HG02970 (cell line): ENCODE data around the gene SP3.
A peak's percentile ranks its signal among the peaks of the same experiment; 100 is the strongest.
"Not testable (repeated sequence)": the region's sequence is repeated elsewhere in the genome, so short reads cannot be mapped to it uniquely, and the experiment has no call there.

Experiments
- ATAC-seq: cut with Tn5 transposase; IDR thresholded peaks from one replicate; pipeline ENCODE4 v1.9.1; 2021; ENCODE audit warnings: mild to moderate bottlenecking, moderate library complexity, moderate number of reproducible peaks; ENCODE audit not compliant: unreplicated experiment, low FRiP score

The SP3 gene

DNA sequence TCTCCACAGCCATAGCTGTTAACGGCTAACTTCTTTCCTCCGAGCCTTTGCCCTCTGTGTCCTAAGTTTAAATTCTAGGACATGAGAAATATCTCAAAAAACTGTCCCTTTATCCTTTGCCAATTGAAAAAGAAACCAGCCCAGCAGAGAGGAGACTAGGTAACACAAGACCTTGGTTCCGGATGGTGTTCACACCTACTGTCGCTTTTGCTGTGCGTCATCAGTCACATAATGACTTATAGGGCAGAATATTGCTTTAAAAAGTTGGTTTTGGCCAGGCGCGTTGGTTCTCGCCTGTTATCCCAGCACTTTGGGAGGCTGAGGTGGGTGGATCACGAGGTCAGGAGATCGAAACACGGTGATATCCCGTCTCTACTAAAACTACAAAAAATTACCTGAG, 66.2 kb downstream of the SP3 start:
- peak; percentile 42 for ATAC-seq

DNA sequence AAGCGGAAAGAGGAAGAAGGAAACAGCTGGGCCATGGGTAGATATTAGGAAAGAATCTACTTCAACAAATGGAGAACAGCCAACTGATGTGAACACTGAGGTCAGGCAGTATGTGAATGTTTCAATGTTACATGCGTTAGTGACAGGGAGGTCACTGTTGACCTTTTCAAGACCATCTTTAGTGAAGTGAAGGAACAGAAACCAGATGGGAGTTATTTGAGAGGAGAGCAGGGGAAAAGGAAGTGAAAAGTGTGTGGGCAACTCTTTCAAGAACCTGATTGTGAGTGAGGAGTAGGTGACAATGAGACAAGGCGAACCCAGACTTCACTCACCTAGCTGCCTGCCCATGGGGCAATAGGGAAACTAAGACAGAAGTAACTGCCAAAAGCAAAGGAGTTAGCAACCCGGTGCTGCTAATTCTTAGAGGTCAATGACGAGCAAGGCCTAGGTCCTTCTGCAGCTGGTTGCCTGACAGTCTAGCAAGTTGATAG, 67.0 kb downstream of the SP3 start:
- peak; percentile 73 for ATAC-seq

DNA sequence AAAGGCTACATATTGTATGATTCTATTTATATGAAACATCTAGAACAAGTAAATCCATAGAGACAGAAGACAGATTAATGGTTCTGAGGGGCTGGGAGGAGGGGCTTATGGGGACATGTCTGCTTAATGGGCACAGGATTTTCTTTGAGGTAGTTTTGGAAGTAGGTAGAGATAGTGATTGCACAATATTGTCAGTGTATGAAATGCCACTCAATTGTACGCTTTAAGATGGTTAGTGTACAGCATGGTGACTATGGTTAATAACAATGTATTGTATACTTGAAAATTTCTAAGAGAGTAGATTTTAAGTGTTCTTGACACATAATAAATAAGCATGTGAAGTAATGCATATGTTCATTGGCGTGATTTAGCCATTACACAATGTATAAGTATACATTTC, 68.4 kb downstream of the SP3 start:
- ATAC-seq: no peak

DNA sequence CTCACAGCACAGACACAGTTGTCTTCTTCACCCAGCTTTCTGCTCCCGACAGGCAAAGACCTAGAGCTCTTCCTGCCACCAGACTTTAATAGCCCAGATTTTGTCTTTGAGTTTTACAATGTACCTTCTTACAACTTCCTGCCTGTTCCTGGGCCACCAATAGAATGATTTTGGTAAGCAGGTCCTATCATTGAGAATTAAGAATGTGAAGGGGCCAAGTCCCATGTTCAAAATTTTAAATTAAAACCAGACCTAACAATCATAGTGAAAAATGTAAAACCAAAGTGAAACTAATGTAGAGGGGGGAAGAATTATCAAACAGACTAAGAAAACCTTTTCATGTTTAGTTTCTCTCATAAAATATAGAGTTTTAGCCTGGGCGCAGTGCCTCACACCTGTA, 72.8 kb downstream of the SP3 start:
- no peak for ATAC-seq

DNA sequence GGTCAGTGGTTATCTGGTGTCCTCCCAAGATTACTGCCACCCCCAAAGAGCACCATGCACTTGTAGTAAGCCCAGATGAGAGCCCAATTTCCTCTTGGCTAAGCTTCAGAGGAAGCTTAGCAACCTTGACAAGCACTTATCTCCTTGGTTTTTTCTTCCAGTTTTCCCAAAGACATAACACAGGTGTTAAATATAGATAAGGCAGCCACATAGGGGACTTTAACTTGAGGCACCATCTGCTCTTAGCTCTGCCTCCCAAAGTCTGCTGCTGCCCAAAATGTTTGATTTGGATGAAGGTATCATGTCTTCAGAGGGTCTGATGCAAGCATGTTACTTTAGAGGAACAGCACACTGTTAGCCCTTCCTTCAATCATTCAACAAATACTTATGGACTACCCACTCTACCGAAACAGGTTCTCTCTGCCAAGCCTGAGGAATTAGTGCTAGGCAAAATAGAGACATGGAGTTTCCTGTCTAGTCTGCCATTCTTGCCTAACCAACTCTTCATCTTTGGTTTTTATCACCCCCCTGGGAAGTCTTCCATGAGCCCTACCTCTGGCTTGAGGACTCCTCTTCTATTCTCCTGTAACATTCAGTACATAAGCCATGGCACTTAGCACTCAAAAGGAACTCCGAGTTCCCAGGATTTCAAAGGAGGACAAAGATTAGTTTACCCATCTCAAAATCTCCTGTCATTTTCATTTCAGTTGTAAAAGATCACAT, 73.7 kb downstream of the SP3 start:
- no peak for ATAC-seq

DNA sequence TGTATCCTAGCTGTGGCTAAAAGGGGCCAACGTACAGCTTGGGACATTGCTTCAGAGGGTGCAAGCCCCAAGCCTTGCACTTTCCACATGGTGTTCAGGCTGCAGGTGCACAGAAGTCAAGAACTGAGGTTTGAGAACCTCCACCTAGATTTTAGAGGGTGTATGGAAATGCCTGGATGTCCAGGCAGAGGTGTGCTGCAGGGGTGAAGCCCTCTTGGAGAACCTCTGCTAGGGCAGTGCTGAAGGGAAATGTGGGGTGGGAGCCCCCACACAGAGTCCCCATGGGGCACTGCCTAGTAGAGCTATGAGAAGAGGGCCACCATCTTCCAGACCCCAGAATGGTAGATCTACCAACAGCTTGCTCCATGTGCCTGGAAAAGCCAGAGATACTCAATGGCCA, 75.7 kb downstream of the SP3 start:
- ATAC-seq: not testable (repeated sequence)

DNA sequence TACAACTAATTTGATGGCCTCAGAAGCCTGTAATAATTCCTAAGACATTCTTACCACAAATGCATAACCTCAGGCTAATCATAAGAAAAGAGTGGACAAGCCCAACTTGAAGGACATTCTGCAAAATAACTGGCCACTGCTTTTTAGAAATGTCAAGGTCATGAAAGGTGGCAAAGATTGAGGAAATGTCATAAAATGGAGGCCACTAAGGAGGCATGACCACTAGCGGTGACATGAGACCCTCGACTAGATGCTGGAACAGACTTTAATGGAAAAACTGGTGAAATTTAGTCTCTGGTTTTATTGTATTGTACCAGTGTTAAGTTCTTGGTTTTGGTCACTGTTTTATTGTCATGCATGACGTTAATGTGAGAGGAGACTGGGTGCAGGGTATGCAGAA, 78.6 kb downstream of the SP3 start:
- ATAC-seq: no peak

DNA sequence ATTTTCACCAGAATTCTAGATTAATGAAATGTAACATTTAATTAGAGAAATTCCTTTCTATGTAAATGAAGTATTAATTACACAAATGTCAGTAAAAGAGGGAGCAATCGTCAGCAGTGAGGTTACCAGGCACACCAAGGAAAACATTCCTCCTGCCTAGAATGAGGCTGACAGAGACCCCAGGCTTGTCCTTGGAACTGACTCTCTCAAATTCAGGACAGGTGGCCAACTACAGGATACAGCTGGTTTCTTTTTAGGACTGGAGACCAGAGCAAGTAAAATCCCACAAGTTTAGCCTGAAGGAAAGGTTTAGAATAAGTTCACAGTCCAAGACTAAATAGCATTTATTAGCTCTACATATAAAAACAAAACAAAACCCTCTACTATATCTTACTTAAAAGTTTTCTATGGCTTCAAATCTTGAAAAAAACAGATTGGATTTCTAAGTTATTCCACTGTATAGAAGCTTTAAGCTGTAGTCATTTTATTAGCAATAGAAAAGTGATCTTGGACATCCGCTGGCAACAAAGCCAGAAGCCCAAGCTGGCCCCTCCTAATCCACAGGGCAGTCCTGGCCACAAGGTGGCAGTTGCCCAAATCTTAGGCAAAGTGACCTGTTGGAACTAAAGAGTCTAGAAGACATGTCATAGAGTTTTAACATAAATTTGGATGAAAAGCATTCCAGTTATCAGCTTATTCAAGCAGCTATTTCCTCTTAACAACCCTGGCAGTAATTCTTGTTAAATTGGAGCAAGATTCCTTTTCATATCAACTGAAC, 81.0 kb downstream of the SP3 start:
- ATAC-seq: no peak

DNA sequence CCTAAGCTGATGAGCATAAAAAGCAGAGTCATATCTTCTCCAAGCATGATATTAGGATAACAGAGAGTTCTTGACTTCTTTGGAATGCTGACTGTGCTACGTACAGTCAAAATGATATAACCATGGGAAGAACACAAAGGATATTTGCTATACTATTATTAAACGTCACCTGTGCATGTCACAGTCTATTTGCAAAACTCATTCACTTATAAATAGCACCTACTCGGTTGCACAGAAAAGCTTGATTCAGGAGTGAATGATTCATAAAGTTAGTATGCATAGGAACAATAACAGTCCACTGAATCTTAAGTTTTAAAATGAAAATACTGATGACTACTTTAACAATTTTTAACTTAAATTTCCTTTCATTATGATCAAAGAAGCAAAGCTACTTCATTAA, 83.3 kb downstream of the SP3 start:
- ATAC-seq: no peak

DNA sequence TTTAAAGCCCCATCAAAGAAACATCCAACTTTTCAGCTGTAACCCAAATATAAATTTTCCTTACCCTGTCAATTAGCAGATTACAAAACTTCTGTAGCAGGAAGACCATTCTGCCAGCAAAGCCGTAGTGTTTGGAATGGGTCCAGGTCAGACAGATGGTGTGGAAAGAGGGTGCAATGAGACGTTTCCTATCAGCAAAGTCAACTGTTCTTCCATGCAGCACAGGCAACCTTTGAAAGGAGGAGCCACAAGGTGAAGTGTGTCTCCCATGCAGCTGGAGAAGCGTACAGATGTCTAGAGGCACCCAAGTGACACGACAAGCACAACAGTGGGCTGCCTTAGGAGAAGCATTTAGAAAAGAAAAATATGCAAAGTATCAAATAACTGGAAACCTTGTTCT, 83.7 kb downstream of the SP3 start:
- no peak for ATAC-seq

DNA sequence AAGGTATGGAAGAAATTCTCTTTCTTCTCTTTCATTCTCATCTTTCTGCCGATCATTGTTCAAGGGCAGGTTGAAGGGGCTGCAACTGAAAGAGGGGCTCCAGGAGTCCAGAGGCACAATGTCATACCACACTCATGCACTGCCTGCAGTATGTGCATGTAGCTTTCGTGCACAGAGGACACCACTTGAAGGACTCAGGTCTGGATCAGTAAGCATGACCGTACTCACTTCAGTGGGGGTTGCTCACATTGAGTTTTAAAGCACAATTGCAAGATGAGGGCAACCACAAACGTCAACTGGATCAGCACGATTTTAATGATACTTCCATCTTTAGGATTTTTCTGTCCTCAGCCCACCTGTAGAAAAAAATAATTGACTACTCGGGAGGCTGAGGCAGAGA, 84.6 kb downstream of the SP3 start:
- ATAC-seq: no peak

DNA sequence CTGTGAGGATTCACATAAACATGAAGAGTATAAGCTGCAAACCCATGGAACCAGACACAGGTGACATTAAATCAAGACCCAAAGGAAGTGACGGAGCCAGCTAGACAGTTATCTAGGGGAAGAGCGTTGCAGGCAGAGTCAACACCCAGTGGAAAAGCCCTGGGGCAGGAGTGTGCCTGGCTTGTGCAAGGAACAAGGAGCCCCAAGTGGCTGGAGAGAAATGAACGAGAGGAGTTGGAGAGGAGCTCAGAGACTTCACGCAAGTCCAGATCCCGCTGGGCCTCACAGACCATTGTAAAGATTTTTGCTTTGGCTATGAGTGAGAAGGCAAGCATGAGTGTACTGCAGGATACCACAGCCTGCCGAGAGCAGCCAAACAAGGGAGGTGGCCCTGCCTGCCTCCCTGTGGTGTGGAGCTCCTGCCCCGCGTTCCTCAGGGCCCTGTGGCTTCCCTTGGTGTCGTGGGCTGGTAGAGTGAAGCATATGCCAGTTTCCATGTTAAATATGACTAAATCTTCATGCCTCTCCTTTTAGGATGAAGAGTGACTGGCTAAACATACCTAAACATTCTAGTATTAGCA, 88.2 kb downstream of the SP3 start:
- ATAC-seq: no peak

DNA sequence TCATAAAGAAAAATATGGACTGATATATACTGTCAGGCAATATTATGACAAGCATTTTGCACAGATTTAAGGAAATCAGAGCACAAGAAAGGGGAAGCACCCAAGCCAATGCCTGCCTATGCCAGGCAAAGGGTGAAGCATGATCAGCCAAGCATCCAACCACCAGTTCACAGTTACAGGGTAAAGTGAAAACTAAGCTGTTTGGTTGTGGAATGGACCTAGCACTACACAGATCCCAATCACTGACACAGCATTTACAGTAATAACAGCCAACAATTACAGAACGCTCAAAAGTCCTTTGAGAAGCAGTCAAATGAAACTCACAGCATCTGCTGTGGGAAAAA, 90.3 kb downstream of the SP3 start:
- no peak for ATAC-seq

DNA sequence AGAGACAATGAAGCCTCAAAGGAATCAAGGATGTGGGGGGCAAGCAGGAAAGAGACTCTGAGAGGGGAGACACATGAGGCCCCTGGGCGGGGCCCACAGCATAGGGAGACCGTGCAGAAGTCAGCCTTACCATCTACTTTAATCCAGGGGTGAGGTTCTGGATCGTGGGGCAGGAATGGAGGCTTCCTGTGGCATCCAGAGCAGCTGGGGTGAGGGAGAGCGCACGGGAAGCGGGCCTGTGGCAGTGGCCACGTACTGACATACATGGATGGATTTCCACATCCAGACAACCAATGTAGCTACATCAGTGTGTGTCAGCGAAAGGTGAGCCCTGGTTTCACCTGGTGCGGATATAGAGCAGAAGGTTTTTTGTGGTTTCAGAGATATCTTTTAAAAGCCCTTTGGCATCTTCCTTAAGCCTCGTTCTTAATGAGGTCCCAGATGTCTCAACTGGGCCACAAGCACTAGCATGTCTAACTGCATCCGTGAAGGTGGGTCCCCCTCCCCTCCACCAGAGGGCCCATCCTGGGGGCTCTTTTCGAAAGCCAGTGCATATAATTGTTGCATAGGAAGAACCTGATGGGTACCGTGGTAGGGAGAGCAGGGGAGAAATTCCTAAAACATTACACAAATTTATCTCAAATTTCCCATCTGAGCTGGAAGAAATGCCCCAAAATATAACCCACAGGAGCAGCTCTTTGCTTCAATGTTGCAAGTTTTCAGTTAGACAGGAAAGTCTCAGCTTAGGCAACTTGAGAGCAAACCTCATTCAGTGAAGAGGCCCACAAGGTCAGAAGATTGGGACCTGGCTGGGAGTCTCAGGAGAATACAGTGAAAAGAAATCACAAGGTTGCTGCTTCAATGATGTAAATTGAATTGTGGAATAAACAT, 90.9 kb downstream of the SP3 start:
- no peak for ATAC-seq

DNA sequence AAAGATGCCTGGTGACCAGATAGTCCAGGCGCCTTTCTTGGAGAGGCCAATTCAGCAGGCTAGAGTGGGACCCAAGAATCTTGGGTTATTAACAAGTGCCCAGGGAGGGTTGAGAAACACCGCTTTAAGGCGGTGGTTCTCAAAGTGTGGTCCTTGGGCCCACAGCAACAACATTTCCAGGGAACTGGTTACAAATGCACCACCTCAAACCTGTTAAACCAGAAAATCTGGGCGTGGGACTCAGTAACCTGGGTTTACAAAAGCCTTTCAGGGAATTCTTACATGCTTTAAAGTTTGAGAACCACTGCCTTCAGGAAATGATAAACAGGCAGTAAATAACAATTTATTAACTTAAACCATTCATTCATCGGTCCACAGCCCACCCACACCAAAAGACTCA, 92.5 kb downstream of the SP3 start:
- ATAC-seq: no peak

DNA sequence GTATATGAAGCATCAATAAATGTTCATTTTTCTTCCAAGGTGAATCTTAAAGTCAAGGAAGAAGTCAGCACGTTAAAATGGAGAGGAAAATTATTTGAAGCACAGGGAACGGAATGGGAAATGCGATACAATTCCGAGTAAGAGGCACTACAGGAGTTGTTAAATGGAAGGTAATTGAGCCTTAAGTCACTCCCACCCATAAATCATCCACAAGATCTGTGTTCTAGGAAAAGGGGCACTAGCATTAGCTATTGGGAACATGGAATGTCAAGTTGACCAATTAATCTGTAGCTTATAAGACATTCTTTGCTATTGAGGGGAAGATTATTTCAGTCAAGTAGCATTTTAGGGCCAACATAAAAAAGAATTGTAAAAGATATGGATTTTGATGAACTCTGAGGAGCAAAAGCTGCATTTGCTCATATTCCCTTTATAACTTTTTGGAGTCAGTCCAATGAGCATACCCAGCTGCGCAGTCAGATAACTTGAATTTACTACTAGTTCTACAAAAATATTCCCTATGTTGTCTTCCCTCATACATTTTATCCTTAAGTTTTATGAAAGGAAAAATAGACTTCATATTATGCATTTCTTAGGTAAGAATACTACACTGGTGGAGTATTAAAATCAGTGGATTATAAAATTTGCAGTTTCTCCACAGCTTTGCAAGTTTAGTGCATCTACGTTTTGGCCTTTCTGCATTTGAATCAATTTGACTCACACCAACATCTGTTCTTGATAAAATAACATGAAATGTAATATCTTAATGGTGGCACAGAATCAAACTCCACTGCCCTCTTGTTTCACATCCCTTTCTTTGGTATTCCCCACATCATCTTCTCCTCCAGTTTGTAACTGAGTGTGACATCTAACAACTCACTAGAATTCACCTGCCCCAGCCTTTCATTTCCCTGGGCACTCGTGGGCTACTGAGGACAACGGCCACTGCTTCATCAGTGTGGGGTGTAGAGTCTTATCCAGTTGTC, 95.6 kb downstream of the SP3 start:
- no peak for ATAC-seq

DNA sequence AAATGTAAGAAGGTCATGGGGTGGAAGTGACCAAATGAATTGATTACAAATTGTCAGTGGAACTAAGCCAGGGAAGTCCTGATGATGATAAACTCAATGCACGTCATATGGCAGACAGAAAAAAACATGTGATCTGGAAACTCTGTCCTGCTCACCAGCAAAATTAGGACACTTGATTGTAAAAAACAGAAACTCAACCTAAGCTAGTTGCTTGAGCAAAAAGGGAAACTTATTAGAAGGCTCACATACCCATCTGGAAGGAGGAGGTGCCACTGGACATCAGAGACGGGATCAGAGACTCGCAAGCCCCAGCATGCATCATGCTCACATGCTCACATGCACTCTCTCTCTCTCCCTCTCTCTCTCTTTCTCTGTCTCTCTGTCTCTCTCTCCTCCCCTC, 96.8 kb downstream of the SP3 start:
- no peak for ATAC-seq

DNA sequence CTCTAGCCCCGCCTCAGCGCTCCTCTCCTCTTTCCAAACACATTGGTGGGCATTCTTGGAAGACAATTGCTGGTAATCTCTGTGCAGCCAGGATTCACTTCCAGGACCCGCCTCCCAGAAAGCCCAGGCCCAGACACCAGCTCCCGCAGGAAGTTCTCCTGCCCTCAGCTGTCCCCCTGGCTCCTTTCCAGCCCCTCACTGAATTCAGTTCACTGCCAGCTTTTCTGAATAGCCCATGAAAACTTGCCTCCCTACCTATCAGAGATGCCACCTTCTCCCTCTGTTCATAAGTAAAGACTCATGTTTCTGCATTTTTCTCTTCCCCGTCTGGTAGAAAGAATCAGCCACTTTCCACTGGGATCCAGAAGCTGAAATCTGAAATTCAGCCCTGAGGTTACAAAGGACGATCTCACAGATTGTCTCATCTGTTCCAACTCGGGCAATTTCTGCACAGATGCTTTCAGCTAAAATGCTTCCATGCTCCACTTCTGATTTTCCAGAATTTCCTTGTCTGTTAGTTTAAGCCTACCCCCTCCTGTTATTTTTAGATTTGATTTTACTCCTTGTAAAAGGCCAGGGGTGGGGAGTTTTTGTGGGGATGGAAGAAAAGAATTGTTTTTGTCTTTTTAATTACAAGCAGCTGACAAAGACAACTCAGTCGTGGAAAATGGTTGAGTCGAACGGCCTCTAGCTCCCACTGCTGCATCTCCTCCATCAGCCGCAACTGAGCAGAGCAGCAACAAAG, 98.1 kb downstream of the SP3 start:
- ATAC-seq: no peak
